ENCODE results near the gene PEX14. TPM values are rescaled to one million over a fixed set of nuclear protein-coding genes. Genes with fewer than 3 reads are reported as not detected.

Gene PEX14
- total and polyA plus RNA-seq, 11 donors = 14.9 to 28.7 (median 20.4) TPM

DNA sequence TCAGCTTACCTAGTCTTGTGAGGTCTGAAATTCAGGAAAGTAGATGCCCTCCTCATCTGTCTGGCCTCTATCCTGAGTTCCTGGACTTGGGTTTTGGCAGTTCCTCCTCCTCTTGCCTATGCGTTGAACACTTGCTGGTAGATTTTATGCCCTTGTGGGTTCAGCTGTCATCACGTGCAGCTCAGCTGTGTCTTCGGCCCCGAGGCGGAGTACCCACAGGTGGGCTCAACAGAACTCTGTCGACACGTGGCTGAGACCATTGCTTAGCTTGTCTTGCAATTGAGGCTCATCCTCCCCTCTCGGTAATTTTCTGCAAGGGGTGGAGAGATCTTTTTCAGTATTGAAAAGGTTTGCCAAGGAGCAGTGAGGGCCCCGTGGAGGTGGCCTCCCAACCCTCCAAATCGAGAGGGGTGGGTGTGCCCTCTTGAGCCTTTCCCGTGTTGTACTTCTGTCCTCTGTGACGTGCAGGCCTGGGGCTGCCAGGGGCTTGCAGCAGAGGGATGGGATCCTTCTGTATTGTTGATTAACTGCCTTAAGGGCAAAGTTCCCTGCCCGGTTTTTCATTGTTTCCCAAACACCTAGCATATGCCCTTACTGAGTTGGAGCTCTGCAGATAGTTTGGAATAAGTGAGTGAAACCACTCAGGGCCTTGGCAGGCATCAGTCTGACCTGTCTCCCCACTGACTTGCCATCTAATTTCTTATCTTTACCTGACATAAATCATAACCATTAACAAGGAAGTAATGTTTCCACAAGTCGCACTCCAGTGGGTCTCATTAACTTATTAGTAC, 41.6 kb upstream of the PEX14 start:
- Histone ChIP-seq H3K4me1 (peaks cover 0 to 22% (median 12%) of the 10 kb centered on the region in 12 donors), H3K4me3 (no peak overlapping the region), H3K27ac (no peak overlapping the region), H3K9me3 (no peaks in the 10 kb centered on the region), H3K27me3 (no peaks in the 10 kb centered on the region), H3K36me3 (peaks cover 0 to 7% (median 0%) of the 10 kb centered on the region in 9 donors)
- no peak for DNase-seq
- intact Hi-C loops (cut with DNase I) = loop anchor here in 8 of 10 donors (5.0 to 10.0 kb wide), 5 partner anchors 34 to 62 kb away; partner anchors contain the start of genes DFFA (in 3 of the 8) and PEX14 (in 3 of the 8)
- 80 to 87% (median 83%) methylated on average over 13 to 14 of the region's 14 CpGs for WGBS, 4 donors
- no peak for ATAC-seq
- TF ChIP-seq, protein P1, sequence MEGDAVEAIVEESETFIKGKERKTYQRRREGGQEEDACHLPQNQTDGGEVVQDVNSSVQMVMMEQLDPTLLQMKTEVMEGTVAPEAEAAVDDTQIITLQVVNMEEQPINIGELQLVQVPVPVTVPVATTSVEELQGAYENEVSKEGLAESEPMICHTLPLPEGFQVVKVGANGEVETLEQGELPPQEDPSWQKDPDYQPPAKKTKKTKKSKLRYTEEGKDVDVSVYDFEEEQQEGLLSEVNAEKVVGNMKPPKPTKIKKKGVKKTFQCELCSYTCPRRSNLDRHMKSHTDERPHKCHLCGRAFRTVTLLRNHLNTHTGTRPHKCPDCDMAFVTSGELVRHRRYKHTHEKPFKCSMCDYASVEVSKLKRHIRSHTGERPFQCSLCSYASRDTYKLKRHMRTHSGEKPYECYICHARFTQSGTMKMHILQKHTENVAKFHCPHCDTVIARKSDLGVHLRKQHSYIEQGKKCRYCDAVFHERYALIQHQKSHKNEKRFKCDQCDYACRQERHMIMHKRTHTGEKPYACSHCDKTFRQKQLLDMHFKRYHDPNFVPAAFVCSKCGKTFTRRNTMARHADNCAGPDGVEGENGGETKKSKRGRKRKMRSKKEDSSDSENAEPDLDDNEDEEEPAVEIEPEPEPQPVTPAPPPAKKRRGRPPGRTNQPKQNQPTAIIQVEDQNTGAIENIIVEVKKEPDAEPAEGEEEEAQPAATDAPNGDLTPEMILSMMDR (IDR thresholded peaks at IDR 0.05) = no peak
- TF ChIP-seq POLR2A (IDR thresholded peaks at IDR 0.05) = no peak

DNA sequence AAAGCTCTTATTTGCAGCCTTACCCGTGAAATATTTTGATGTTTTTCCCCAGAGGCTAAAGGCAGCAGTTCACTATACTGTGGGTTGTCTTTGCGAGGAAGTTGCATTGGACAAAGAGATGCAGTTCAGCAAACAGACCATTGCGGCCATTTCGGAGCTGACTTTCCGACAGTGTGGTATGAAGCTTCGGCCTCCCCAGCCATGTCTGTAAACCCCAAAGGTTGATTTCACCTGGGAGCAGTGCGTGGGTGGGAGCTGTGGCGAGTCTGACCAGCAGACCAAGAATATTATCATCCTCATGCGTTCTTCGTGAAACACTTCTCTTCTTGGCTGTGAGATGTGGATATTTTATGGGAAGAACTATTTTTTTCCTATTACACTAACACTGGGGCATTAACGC, 41.0 kb upstream of the PEX14 start:
- TF ChIP-seq, protein P1 (IDR thresholded peaks at IDR 0.05) = no peak
- TF ChIP-seq POLR2A (IDR thresholded peaks at IDR 0.05) = no peak
- 90 to 93% (median 91%) methylated on average over 11 of the region's 11 CpGs for WGBS, 4 donors
- no peak overlapping the region for H3K4me3 ChIP-seq
- H3K9me3 ChIP-seq = no peaks in the 10 kb centered on the region
- no peaks in the 10 kb centered on the region for H3K27me3 ChIP-seq
- ATAC-seq = no peak
- intact Hi-C loops (cut with DNase I) = loop anchor here in 8 of 10 donors (5.0 to 10.0 kb wide), 5 partner anchors 34 to 61 kb away; partner anchors contain the start of genes DFFA (in 3 of the 8) and PEX14 (in 3 of the 8)
- H3K27ac ChIP-seq = no peak overlapping the region
- DNase-seq = no peak
- H3K36me3 ChIP-seq = peaks cover 0 to 7% (median 0%) of the 10 kb centered on the region in 9 donors
- H3K4me1 ChIP-seq = peaks cover 0 to 20% (median 12%) of the 10 kb centered on the region in 12 donors

DNA sequence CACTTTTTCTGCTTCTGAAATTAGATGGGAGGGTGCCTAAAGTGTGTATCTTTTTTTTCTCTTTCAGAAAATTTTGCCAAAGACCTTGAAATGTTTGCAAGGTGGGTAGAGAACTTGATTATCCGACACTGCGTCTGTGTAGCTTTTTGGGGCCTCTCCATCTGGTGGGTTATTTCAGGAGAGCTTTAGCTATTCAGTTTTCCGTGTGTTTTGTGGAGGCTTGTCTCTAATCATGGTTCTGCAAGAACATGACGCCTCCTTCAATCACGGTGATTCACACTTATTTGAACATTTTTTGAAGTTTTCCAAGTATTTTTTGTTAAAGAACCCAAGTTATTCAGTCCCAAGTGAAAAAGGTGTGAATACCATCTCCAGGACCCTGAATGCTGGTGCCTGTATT, 40.2 kb upstream of the PEX14 start:
- H3K4me1 ChIP-seq = peaks cover 0 to 17% (median 11%) of the 10 kb centered on the region in 12 donors
- no peak overlapping the region for H3K4me3 ChIP-seq
- H3K36me3 ChIP-seq = peaks cover 0 to 7% (median 0%) of the 10 kb centered on the region in 9 donors
- DNase-seq = no peak
- H3K9me3 ChIP-seq = no peaks in the 10 kb centered on the region
- WGBS, 4 donors = 94 to 98% (median 95%) methylated on average over 5 of the region's 5 CpGs
- no peaks in the 10 kb centered on the region for H3K27me3 ChIP-seq
- no peak for ATAC-seq
- no peak overlapping the region for H3K27ac ChIP-seq
- intact Hi-C loops (cut with DNase I) = loop anchor here in 8 of 10 donors (5.0 to 10.0 kb wide), 5 partner anchors 33 to 60 kb away; partner anchors contain the start of genes DFFA (in 3 of the 8) and PEX14 (in 3 of the 8)
- TF ChIP-seq, protein P1 (IDR thresholded peaks at IDR 0.05) = no peak
- TF ChIP-seq POLR2A (IDR thresholded peaks at IDR 0.05) = no peak

DNA sequence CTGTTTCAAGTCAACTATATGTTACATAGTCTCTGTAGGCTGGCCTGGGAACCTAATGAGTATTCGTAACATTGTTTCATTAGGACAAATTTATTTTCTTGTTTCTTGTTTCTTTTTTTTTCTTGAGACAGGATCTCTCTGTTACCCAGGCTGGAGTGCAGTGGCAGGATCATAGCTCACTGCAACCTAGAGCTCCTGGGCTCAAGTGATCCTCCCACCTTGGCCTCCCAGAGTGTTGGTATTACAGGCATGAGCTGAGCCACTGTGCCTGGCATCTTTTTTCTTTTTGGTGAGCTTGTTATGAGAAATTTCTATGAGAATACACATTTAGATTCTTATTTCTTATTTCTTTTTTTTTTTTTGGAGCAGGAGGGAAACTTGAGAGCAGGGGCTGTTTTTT, 37.7 kb upstream of the PEX14 start:
- 91 to 100% (median 98%) methylated on average over 1 of the region's 1 CpG for WGBS, 4 donors
- intact Hi-C loops (cut with DNase I) = loop anchor here in 1 of 10 donors (10.0 kb wide), 1 partner anchor 58 kb away; no protein-coding TSS in a partner anchor

More for the DNA sequence above, 37.7 kb upstream of the PEX14 start:
- Histone ChIP-seq H3K36me3 (peaks cover 0 to 21% (median 3%) of the 10 kb centered on the region in 9 donors), H3K4me3 (no peak overlapping the region), H3K9me3 (no peaks in the 10 kb centered on the region), H3K27me3 (no peaks in the 10 kb centered on the region), H3K27ac (no peak overlapping the region), H3K4me1 (no peaks in the 10 kb centered on the region)
- DNase-seq = no peak
- no peak for TF ChIP-seq POLR2A (IDR thresholded peaks at IDR 0.05)
- TF ChIP-seq, protein P1 (IDR thresholded peaks at IDR 0.05) = no peak
- no peak for ATAC-seq

All from heart left ventricle (tissue), 16 donors.